Ovary (tissue), 9 donors: ENCODE results near the gene RNF40. TPM values are rescaled to one million over a fixed set of nuclear protein-coding genes. Genes with fewer than 3 reads are reported as not detected.
A peak's percentile ranks its signal among the peaks of the same experiment; 100 is the strongest.
"Not testable (repeated sequence)": the region's sequence is repeated elsewhere in the genome, so short reads cannot be mapped to it uniquely, and the experiment has no call there.

Experiments used
- DNase-seq, 5 donors: peaks; one replicate each; pipeline ENCODE4 v3.0.0-alpha.2; 2019 to 2020
- H3K27ac ChIP-seq, 2 donors: fragments of 200-600 bp; one replicate each; pipeline versions ENCODE4 v1.5.1 to v1.8.0; 2019 to 2022
- H3K27me3 ChIP-seq: fragments of 200-600 bp; one replicate; pipeline ENCODE4 v1.8.0; 2022
- H3K36me3 ChIP-seq: fragments of 200-600 bp; sonication (generic); one replicate; pipeline ENCODE4 v1.5.1; 2019
- H3K4me1 ChIP-seq: one replicate; pipeline ENCODE4 v1.8.1; 2013; ENCODE audit warnings: mild to moderate bottlenecking, moderate library complexity; ENCODE audit not compliant: insufficient read depth
- H3K4me3 ChIP-seq: fragments of 200-600 bp; sonication (generic); one replicate; pipeline ENCODE4 v1.5.1; 2017
- H3K9me3 ChIP-seq, 2 donors: fragments of 200-600 bp in 1 of 2; sonication (generic) in 1 of 2; one replicate each; pipeline versions ENCODE4 v1.5.1 to v1.8.1; 2013 to 2019; ENCODE audit warnings: mild to moderate bottlenecking in 1 of 2, moderate library complexity in 1 of 2
- EP300 ChIP-seq: sonication (generic); formaldehyde crosslinking; IDR thresholded peaks from one replicate; pipeline ENCODE4 v1.6.1; 2017; ENCODE audit warnings: antibody characterized with exemption
- POLR2A ChIP-seq: fragments of 450-650 bp; IDR thresholded peaks from one replicate; pipeline ENCODE4 v1.6.1; 2017; ENCODE audit warnings: antibody characterized with exemption, mild to moderate bottlenecking, moderate library complexity
- WGBS, 3 donors: extraction: QIAGEN DNeasy Blood & Tissue Kit in 1 of 3; methylation state at CpG; one replicate each; pipeline versions ENCODE4 v1.1.5 to v1.1.7; 2013 to 2017; 5-methylcytosine and 5-hydroxymethylcytosine counted together
- intact Hi-C, 4 donors: fragments of 100-400 bp; cut with DNase I; formaldehyde crosslinking; loops; one replicate each; pipeline versions ENCODE4 v1.11.0 to v1.15.1; 2022 to 2023
- polyA plus RNA-seq, 2 donors: library from polyadenylated mRNA; stranded (reverse); fragments of 200-250 nt in 1 of 2; fragments of 350-450 nt in 1 of 2; fragmentation: Illumina TruSeq in 1 of 2; extraction: RNeasy Lipid Tissue Mini Kit (QIAGEN cat#74804) in 1 of 2; gene quantifications; one replicate each; pipeline ENCODE4 v1.2.3, GENCODE V29; 2013 to 2014
- small RNA-seq: library from RNA; depleted of rRNA; stranded (forward); fragments of <200 nt; gene quantifications from one replicate; pipeline ENCODE3, GENCODE V24; 2016
- total RNA-seq, 7 donors: library from RNA; depleted of rRNA in 2 of 7; stranded (reverse); fragments of >200 nt in 2 of 7; fragmentation: NEBNext Ultra II Directional in 3 of 7; extraction: Animal tissue kit (Norgen Biotek cat#: 25700) in 3 of 7; gene quantifications; one replicate each; pipeline versions ENCODE4 v1.1.0 to v1.2.4, GENCODE V29; 2016 to 2023
- TF ChIP-seq, protein P1 (sequence below), 3 donors: fragments of 450-650 bp in 2 of 3; fragments of 200-600 bp in 1 of 3; IDR thresholded peaks; one replicate each; pipeline versions ENCODE4 v1.5.1 to v1.8.0; 2016 to 2022; ENCODE audit warnings: antibody characterized with exemption in 3 of 3, mild to moderate bottlenecking in 1 of 3
- donor health status: DM: no; HTN: no; CAD: no; lungs with moderate emphysema.
- donor health status: DM: no; HTN: no; CAD: no.
- donor health status: Bipolar disorder and iron deficiency.
- donor health status: DM: yes; HTN: yes; CAD: no.
- donor health status: DM: no; HTN: no; CAD: no.
- donor health status: DM: yes; HTN: yes; CAD: no.

Gene RNF40
- total and polyA plus RNA-seq, 9 donors, result 67.2 to 143 (median 94.3) TPM

GRCh38 chr16:30813821-30814189 is 51.7 kb downstream of the RNF40 start:
- Histone ChIP-seq H3K9me3 (no peaks in the 10 kb centered on the region), H3K4me1 (peaks cover 3% of the 10 kb centered on the region), H3K4me3 (peak overlapping the region; percentile 39), H3K27ac (peak overlapping the region in 1 of 2 donors; percentile 74), H3K27me3 (no peaks in the 10 kb centered on the region), H3K36me3 (no peaks in the 10 kb centered on the region)
- intact Hi-C loops, result no loop called here
- no peak for DNase-seq
- TF ChIP-seq, protein P1, sequence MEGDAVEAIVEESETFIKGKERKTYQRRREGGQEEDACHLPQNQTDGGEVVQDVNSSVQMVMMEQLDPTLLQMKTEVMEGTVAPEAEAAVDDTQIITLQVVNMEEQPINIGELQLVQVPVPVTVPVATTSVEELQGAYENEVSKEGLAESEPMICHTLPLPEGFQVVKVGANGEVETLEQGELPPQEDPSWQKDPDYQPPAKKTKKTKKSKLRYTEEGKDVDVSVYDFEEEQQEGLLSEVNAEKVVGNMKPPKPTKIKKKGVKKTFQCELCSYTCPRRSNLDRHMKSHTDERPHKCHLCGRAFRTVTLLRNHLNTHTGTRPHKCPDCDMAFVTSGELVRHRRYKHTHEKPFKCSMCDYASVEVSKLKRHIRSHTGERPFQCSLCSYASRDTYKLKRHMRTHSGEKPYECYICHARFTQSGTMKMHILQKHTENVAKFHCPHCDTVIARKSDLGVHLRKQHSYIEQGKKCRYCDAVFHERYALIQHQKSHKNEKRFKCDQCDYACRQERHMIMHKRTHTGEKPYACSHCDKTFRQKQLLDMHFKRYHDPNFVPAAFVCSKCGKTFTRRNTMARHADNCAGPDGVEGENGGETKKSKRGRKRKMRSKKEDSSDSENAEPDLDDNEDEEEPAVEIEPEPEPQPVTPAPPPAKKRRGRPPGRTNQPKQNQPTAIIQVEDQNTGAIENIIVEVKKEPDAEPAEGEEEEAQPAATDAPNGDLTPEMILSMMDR (IDR thresholded peaks at IDR 0.05), result no peak
- no peak for TF ChIP-seq POLR2A
- 86 to 92% (median 91%) methylated on average over 3 of the region's 3 CpGs for WGBS, 3 donors

DNA sequence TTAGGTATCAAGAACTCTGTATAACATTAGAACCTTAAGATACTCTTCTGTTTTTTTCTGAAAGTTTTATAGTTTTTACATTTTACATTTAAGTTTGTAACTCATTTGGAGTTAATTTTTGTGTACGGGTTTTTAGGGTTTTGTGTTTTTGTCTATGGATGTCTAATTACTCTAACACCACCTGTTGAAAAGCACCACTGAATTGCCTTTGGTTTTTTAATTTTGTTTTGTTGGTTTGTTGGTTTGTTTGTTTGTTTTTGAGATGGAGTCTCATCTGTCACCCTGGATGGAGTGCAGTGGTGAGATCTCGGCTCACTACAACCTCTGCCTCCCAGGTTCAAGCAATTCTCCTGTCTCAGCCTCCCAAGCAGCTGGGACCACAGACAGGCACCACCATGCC is 54.6 kb downstream of the RNF40 start:
- no peaks in the 10 kb centered on the region for H3K27me3 ChIP-seq
- no peak for DNase-seq
- H3K9me3 ChIP-seq, result no peaks in the 10 kb centered on the region
- TF ChIP-seq, protein P1 (IDR thresholded peaks at IDR 0.05), result no peak
- H3K36me3 ChIP-seq, result no peaks in the 10 kb centered on the region
- peaks cover 3% of the 10 kb centered on the region for H3K4me1 ChIP-seq
- no peak overlapping the region for H3K4me3 ChIP-seq
- 24 to 37% (median 24%) methylated on average over 2 of the region's 2 CpGs for WGBS, 3 donors
- H3K27ac ChIP-seq, result no peak overlapping the region
- intact Hi-C loops, result no loop called here

DNA sequence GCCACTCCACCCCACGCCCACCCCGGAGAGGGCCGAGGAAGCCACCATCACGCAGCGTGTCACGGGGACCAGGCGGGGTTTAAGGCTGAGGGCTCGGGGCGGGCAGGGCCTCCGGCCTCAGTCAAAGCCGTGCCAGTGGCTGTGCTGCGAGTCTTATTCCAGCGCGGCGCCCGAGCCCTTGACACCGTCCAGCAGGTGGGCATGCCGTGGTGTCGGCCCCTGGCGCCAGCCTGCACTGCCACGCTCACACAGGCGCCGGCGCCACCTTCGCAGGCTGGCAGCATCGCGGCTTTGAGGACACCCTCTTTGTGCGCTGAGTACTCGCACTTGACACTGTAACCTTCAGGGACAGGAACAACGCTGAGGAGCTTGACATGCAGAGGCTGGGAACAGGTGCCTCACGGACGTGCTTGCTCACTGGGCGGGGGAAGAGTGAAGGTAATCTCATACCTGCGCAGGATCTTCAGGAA is 58.9 kb downstream of the RNF40 start:
- no peak for DNase-seq
- TF ChIP-seq EP300, result no peak
- Histone ChIP-seq H3K4me3 (no peak overlapping the region), H3K4me1 (no peaks in the 10 kb centered on the region), H3K36me3 (no peaks in the 10 kb centered on the region), H3K27me3 (no peaks in the 10 kb centered on the region), H3K27ac (no peak overlapping the region), H3K9me3 (no peaks in the 10 kb centered on the region)
- 86 to 90% (median 86%) methylated on average over 34 of the region's 34 CpGs for WGBS, 3 donors
- intact Hi-C loops, result no loop called here

DNA sequence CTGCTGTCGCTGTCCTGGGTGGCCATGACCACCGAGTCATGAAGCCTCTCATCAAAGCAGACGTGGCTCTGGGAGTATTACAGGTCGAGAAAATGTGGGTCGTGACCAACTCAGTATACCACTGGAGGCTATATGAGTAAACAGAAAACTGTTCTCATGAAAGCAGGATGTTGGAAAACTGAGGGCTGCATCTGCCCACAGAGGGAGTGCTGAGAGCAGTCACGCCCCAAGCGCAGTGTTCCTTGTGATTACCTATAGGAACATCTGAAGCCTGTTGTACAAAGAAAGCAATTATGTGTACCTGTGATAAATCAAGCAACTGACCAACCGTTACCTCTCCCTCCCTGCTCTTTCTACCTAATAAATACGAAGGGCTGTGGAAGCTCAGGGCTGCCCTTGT is 59.3 kb downstream of the RNF40 start:
- H3K27ac ChIP-seq, H3K4me3 ChIP-seq, H3K9me3 ChIP-seq, H3K27me3 ChIP-seq, H3K4me1 ChIP-seq, intact Hi-C loops, H3K36me3 ChIP-seq, DNase-seq: not testable (repeated sequence)
- WGBS, 3 donors, result 84 to 89% (median 88%) methylated on average over 9 of the region's 9 CpGs

DNA sequence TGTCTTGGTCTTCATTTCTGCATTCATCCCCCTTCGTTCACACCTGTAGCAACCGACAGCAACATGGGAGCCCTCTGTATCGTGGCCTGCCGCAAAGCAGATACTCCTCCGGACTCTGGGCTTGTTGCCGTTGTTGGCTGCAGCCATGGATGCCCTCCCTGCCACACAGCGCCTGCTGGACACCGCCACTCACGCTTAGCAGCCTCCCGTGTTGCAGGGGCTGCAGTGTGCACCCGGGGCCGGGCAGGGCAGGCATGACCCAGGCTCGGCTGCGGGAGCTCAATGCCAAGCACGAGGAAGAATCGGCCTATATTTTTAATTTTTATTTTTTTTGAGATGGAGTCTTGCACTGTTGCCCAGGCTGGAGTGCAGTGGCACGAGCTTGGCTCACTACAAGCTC is 59.8 kb downstream of the RNF40 start:
- TF ChIP-seq POLR2A (no peak), EP300 (no peak)
- TF ChIP-seq, protein P1 (IDR thresholded peaks at IDR 0.05), result no peak
- H3K9me3 ChIP-seq, result no peaks in the 10 kb centered on the region
- no peaks in the 10 kb centered on the region for H3K36me3 ChIP-seq
- 86 to 90% (median 87%) methylated on average over 17 of the region's 17 CpGs for WGBS, 3 donors
- no peaks in the 10 kb centered on the region for H3K27me3 ChIP-seq
- no peaks in the 10 kb centered on the region for H3K4me1 ChIP-seq
- DNase-seq, result no peak
- no peak overlapping the region for H3K27ac ChIP-seq
- H3K4me3 ChIP-seq, result no peak overlapping the region
- intact Hi-C loops, result no loop called here

Small RNA genes lying within 50 kb of the gene (small RNA-seq; reads per million reads assigned to genes)
- gene RF00017, result not detected

Other genes starting within 250 kb of the RNF40 start
- gene ZNF768, start 235.8 kb upstream of the RNF40 start, total RNA-seq, result 10 to 100 TPM; 20.5 to 43.2 (median 38.6) TPM
- gene ZNF768, start 235.8 kb upstream of the RNF40 start, polyA plus RNA-seq, result 10 to 100 TPM; 12.4 to 40.6 TPM
- gene ZNF747, start 227.5 kb upstream of the RNF40 start, total RNA-seq, result 10 to 100 TPM; 11.9 to 19.2 (median 12.9) TPM
- gene ZNF747, start 227.5 kb upstream of the RNF40 start, polyA plus RNA-seq, result 10 to 100 TPM in 1 of 2 donors, 1 to 10 TPM in 1; 8.4 to 11.4 TPM
- gene ZNF764, start 203.9 kb upstream of the RNF40 start, total RNA-seq, result 10 to 100 TPM in 5 of 7 donors, 1 to 10 TPM in 2; 6.8 to 14.5 (median 13.2) TPM
- 1 to 10 TPM; 4.3 to 9.6 TPM for gene ZNF764, start 203.9 kb upstream of the RNF40 start, polyA plus RNA-seq
- 10 to 100 TPM; 10.4 to 31.2 (median 15.4) TPM for gene ZNF688, start 190.6 kb upstream of the RNF40 start, total RNA-seq
- gene ZNF688, start 190.6 kb upstream of the RNF40 start, polyA plus RNA-seq, result 10 to 100 TPM; 10.3 to 16.1 TPM
- 10 to 100 TPM in 5 of 7 donors, 1 to 10 TPM in 2; 7.0 to 29.4 (median 22.2) TPM for gene ZNF785, start 176.6 kb upstream of the RNF40 start, total RNA-seq
- gene ZNF785, start 176.6 kb upstream of the RNF40 start, polyA plus RNA-seq, result 10 to 100 TPM; 11.7 to 14.8 TPM
- gene ZNF689, start 151.9 kb upstream of the RNF40 start, total RNA-seq, result 10 to 100 TPM in 5 of 7 donors, 1 to 10 TPM in 2; 6.2 to 13.2 (median 11.6) TPM
- 1 to 10 TPM; 6.9 to 8.8 TPM for gene ZNF689, start 151.9 kb upstream of the RNF40 start, polyA plus RNA-seq
- 10 to 100 TPM; 20.6 to 76.2 (median 50.3) TPM for gene PRR14, start 111.4 kb upstream of the RNF40 start, total RNA-seq
- 10 to 100 TPM; 37.1 to 52.4 TPM for gene PRR14, start 111.4 kb upstream of the RNF40 start, polyA plus RNA-seq
- 10 to 100 TPM; 22.5 to 75.6 (median 63.0) TPM for gene FBRS, start 103.9 kb upstream of the RNF40 start, total RNA-seq
- gene FBRS, start 103.9 kb upstream of the RNF40 start, polyA plus RNA-seq, result 10 to 100 TPM; 15.6 to 45.6 TPM
- 10 to 100 TPM; 11.4 to 73.1 (median 55.1) TPM for gene SRCAP, start 63.2 kb upstream of the RNF40 start, total RNA-seq
- 10 to 100 TPM; 13.5 to 20.9 TPM for gene SRCAP, start 63.2 kb upstream of the RNF40 start, polyA plus RNA-seq
- 10 to 100 TPM; 14.2 to 41.6 (median 21.0) TPM for gene PHKG2, start 13.9 kb upstream of the RNF40 start, total RNA-seq
- gene PHKG2, start 13.9 kb upstream of the RNF40 start, polyA plus RNA-seq, result 10 to 100 TPM; 13.1 to 20.6 TPM
- gene CFAP119, start 260 bp upstream of the RNF40 start, total RNA-seq, result 10 to 100 TPM in 1 of 7 donors, 1 to 10 TPM in 6; 1.2 to 27.0 (median 5.1) TPM
- gene CFAP119, start 260 bp upstream of the RNF40 start, polyA plus RNA-seq, result 1 to 10 TPM; 2.1 to 4.6 TPM
- 10 to 100 TPM in 6 of 7 donors, 1 to 10 TPM in 1; 9.4 to 26.3 (median 21.9) TPM for gene ZNF629, start 24.9 kb downstream of the RNF40 start, total RNA-seq
- gene ZNF629, start 24.9 kb downstream of the RNF40 start, polyA plus RNA-seq, result 10 to 100 TPM in 1 of 2 donors, 1 to 10 TPM in 1; 8.2 to 12.4 TPM
- 10 to 100 TPM; 34.4 to 54.8 (median 49.0) TPM for gene BCL7C, start 131.8 kb downstream of the RNF40 start, total RNA-seq
- gene BCL7C, start 131.8 kb downstream of the RNF40 start, polyA plus RNA-seq, result 10 to 100 TPM; 13.3 to 44.1 TPM
- 10 to 100 TPM in 5 of 7 donors, 1 to 10 TPM in 2; 7.0 to 22.4 (median 14.4) TPM for gene CTF1, start 134.3 kb downstream of the RNF40 start, total RNA-seq
- gene CTF1, start 134.3 kb downstream of the RNF40 start, polyA plus RNA-seq, result 10 to 100 TPM in 1 of 2 donors, 1 to 10 TPM in 1; 7.9 to 16.2 TPM
- gene FBXL19, start 161.2 kb downstream of the RNF40 start, total RNA-seq, result 10 to 100 TPM; 10.2 to 24.3 (median 15.4) TPM
- gene FBXL19, start 161.2 kb downstream of the RNF40 start, polyA plus RNA-seq, result 10 to 100 TPM in 1 of 2 donors, 1 to 10 TPM in 1; 1.6 to 12.4 TPM
- gene ORAI3, start 186.7 kb downstream of the RNF40 start, total RNA-seq, result 10 to 100 TPM; 21.5 to 30.8 (median 24.1) TPM
- gene ORAI3, start 186.7 kb downstream of the RNF40 start, polyA plus RNA-seq, result 10 to 100 TPM; 26.0 to 27.5 TPM
- gene SETD1A, start 195.4 kb downstream of the RNF40 start, total RNA-seq, result 10 to 100 TPM in 5 of 7 donors, 1 to 10 TPM in 2; 5.0 to 31.8 (median 24.9) TPM
- 10 to 100 TPM in 1 of 2 donors, 1 to 10 TPM in 1; 5.8 to 17.1 TPM for gene SETD1A, start 195.4 kb downstream of the RNF40 start, polyA plus RNA-seq
- 10 to 100 TPM in 4 of 7 donors, 1 to 10 TPM in 3; 8.0 to 24.5 (median 10.5) TPM for gene HSD3B7, start 222.9 kb downstream of the RNF40 start, total RNA-seq
- 1 to 10 TPM; 3.9 to 8.0 TPM for gene HSD3B7, start 222.9 kb downstream of the RNF40 start, polyA plus RNA-seq
- 1 to 10 TPM in 4 of 7 donors, under 1 TPM in 3; 0.34 to 1.5 (median 1.0) TPM for gene STX1B, start 248.3 kb downstream of the RNF40 start, total RNA-seq
- under 1 TPM; 0.36 to 0.57 TPM for gene STX1B, start 248.3 kb downstream of the RNF40 start, polyA plus RNA-seq